Measurements from ENCODE around the gene MYOM3.

The MYOM3 gene

GRCh38 chr1:24100945-24101737 is 10.8 kb downstream of the MYOM3 start:
- no peak overlapping the region for H3K4me3 ChIP-seq (ENCODE audit: low read depth, low read length)
- no peak for DNase-seq (ENCODE audit: low read depth, low spot score)
- TF ChIP-seq CTCF (IDR thresholded peaks at IDR 0.05; ENCODE audit: low read depth, low read length): no peak
- in situ Hi-C loops (cut with HindIII; ENCODE audit: low sequenced_read_pairs): no loop called here

GRCh38 chr1:24098943-24099638 is 12.8 kb downstream of the MYOM3 start:
- in situ Hi-C loops (cut with HindIII; ENCODE audit: low sequenced_read_pairs): no loop called here
- TF ChIP-seq CTCF (IDR thresholded peaks at IDR 0.05; ENCODE audit: low read depth, low read length): no peak
- no peak overlapping the region for H3K4me3 ChIP-seq (ENCODE audit: low read depth, low read length)
- DNase-seq (ENCODE audit: low read depth, low spot score): no peak

GRCh38 chr1:24098102-24098501 is 13.8 kb downstream of the MYOM3 start:
- no peak for DNase-seq (ENCODE audit: low read depth, low spot score)
- in situ Hi-C loops (cut with HindIII; ENCODE audit: low sequenced_read_pairs): no loop called here
- TF ChIP-seq CTCF (IDR thresholded peaks at IDR 0.05; ENCODE audit: low read depth, low read length): no peak
- H3K4me3 ChIP-seq (ENCODE audit: low read depth, low read length): no peak overlapping the region

- in situ Hi-C loops (cut with HindIII; ENCODE audit: low sequenced_read_pairs): no loop called here
- DNase-seq (ENCODE audit: low read depth, low spot score): no peak
- no peak for TF ChIP-seq CTCF (IDR thresholded peaks at IDR 0.05; ENCODE audit: low read depth, low read length)
- no peak overlapping the region for H3K4me3 ChIP-seq (ENCODE audit: low read depth, low read length)
Observed at GRCh38 chr1:24097663-24098062, 14.3 kb downstream of the MYOM3 start.

- DNase-seq (ENCODE audit: low read depth, low spot score): no peak
- in situ Hi-C loops (cut with HindIII; ENCODE audit: low sequenced_read_pairs): no loop called here
- H3K4me3 ChIP-seq (ENCODE audit: low read depth, low read length): no peak overlapping the region
- TF ChIP-seq CTCF (IDR thresholded peaks at IDR 0.05; ENCODE audit: low read depth, low read length): no peak
Observed at GRCh38 chr1:24096739-24097103, 15.2 kb downstream of the MYOM3 start.

GRCh38 chr1:24096009-24096738 is 15.8 kb downstream of the MYOM3 start:
- in situ Hi-C loops (cut with HindIII; ENCODE audit: low sequenced_read_pairs): no loop called here
- no peak for DNase-seq (ENCODE audit: low read depth, low spot score)
- TF ChIP-seq CTCF (IDR thresholded peaks at IDR 0.05; ENCODE audit: low read depth, low read length): no peak
- H3K4me3 ChIP-seq (ENCODE audit: low read depth, low read length): no peak overlapping the region
